Type B pancreatic cell (in vitro differentiated cells): Measurements from ENCODE around the gene THSD4. TPM values are rescaled to one million over a fixed set of nuclear protein-coding genes. Genes with fewer than 3 reads are reported as not detected.

Source experiments
- DNase-seq: peaks from one replicate; pipeline ENCODE4 v3.0.0; 2021; ENCODE audit warnings: mixed read lengths; ENCODE audit not compliant: unreplicated experiment; ENCODE audit errors: extremely low spot score
- H3K27ac Mint-ChIP-seq: 2 replicates; pipeline ENCODE4 v1.8.0; 2021; ENCODE audit warnings: mild to moderate bottlenecking, mixed read lengths
- H3K27me3 Mint-ChIP-seq: 2 replicates; pipeline ENCODE4 v1.8.0; 2021; ENCODE audit warnings: mixed read lengths
- H3K36me3 Mint-ChIP-seq: 2 replicates; pipeline ENCODE4 v1.8.0; 2021; ENCODE audit warnings: mixed read lengths
- H3K4me1 Mint-ChIP-seq: one replicate; pipeline ENCODE4 v1.8.0; 2021; ENCODE audit warnings: mixed read lengths; ENCODE audit not compliant: unreplicated experiment
- H3K4me3 Mint-ChIP-seq: 2 replicates; pipeline ENCODE4 v1.8.0; 2021; ENCODE audit warnings: mild to moderate bottlenecking, mixed read lengths
- H3K9me3 Mint-ChIP-seq: 2 replicates; pipeline ENCODE4 v1.8.0; 2021; ENCODE audit warnings: mixed read lengths
- total RNA-seq: library from RNA; stranded (reverse); gene quantifications from 2 replicates; pipeline ENCODE4 v1.2.1, GENCODE V29; 2021; ENCODE audit warnings: low replicate concordance
- TF ChIP-seq, protein P1 (sequence below): fragments of 200-600 bp; sonication (generic); conservative IDR thresholded peaks from 2 replicates; pipeline ENCODE4 v1.5.0; 2021; ENCODE audit warnings: antibody characterized with exemption, mild to moderate bottlenecking

THSD4 gene
- total RNA-seq, 1 donor from 2014 or later: 43.3 TPM

DNA sequence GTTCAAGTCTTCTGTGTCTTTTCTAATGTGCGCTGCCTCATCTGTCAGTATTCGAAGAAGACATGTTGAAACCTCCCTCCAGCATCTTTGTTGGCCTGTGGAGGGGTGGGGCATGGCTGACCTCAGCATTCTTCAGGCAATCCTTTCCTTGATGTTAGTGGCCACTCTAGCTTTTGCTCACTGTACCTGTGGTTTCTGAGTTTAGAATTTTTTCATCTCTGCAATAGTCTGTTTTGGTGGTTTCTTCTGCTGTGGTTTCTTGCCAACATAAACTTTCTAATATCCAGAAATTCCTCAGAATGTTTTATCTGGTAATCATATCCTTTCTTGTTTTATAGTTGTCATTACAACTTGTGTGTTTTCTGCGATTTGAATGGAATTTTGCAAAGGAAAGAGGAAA lies 443.8 kb downstream of the THSD4 start:
- H3K27ac Mint-ChIP-seq: no peak overlapping the region
- no peaks in the 10 kb centered on the region for H3K36me3 Mint-ChIP-seq
- DNase-seq: no peak
- H3K4me3 Mint-ChIP-seq: no peak overlapping the region
- no peaks in the 10 kb centered on the region for H3K9me3 Mint-ChIP-seq
- H3K4me1 Mint-ChIP-seq: peaks cover 4% of the 10 kb centered on the region
- H3K27me3 Mint-ChIP-seq: no peaks in the 10 kb centered on the region
- TF ChIP-seq, protein P1, sequence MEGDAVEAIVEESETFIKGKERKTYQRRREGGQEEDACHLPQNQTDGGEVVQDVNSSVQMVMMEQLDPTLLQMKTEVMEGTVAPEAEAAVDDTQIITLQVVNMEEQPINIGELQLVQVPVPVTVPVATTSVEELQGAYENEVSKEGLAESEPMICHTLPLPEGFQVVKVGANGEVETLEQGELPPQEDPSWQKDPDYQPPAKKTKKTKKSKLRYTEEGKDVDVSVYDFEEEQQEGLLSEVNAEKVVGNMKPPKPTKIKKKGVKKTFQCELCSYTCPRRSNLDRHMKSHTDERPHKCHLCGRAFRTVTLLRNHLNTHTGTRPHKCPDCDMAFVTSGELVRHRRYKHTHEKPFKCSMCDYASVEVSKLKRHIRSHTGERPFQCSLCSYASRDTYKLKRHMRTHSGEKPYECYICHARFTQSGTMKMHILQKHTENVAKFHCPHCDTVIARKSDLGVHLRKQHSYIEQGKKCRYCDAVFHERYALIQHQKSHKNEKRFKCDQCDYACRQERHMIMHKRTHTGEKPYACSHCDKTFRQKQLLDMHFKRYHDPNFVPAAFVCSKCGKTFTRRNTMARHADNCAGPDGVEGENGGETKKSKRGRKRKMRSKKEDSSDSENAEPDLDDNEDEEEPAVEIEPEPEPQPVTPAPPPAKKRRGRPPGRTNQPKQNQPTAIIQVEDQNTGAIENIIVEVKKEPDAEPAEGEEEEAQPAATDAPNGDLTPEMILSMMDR: no peak

DNA sequence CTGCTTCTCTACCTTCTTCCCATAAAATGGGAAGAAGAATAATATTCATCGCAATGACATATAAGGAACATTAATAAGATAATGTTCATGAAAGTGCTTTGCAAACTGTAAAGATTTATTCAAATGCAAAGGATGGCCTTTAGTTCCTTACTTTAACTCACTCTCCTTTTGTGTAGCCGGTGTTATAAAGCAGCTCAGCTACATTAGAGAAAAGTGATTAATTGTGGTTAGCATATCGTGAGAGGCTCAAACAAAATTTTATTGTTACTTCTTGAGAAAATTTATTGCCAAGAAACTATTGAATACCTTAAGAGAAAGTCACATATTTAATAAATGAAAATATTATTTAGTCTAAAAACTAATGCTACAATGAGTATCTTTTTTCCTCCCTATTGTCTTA lies 444.3 kb downstream of the THSD4 start:
- Mint-ChIP-seq H3K9me3 (no peaks in the 10 kb centered on the region), H3K36me3 (no peaks in the 10 kb centered on the region), H3K4me3 (no peak overlapping the region), H3K4me1 (peaks cover 4% of the 10 kb centered on the region), H3K27me3 (no peaks in the 10 kb centered on the region), H3K27ac (no peak overlapping the region)
- TF ChIP-seq, protein P1: no peak
- no peak for DNase-seq

DNA sequence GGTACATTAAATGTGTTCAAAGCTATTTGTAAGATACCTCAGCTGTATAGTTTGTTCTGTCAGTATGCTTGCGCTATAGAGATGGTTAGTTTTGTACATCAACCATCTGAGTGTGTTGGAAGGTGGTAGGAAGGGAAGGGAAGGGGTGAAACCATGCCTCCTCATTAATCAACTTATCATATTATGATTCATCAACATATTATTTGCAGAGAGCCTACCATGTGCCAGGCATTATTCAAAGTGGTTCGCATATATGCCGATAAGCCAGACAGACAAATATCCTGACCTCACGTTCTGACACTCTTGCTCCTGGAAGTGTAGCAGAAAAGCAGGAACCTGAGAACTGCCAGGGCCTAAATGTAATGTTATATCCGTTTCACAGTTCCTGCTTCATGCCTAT lies 447.0 kb downstream of the THSD4 start:
- H3K4me3 Mint-ChIP-seq: no peak overlapping the region
- no peaks in the 10 kb centered on the region for H3K36me3 Mint-ChIP-seq
- peaks cover 12% of the 10 kb centered on the region for H3K4me1 Mint-ChIP-seq
- no peaks in the 10 kb centered on the region for H3K9me3 Mint-ChIP-seq
- H3K27me3 Mint-ChIP-seq: no peaks in the 10 kb centered on the region
- TF ChIP-seq, protein P1: no peak
- no peak overlapping the region for H3K27ac Mint-ChIP-seq
- no peak for DNase-seq

DNA sequence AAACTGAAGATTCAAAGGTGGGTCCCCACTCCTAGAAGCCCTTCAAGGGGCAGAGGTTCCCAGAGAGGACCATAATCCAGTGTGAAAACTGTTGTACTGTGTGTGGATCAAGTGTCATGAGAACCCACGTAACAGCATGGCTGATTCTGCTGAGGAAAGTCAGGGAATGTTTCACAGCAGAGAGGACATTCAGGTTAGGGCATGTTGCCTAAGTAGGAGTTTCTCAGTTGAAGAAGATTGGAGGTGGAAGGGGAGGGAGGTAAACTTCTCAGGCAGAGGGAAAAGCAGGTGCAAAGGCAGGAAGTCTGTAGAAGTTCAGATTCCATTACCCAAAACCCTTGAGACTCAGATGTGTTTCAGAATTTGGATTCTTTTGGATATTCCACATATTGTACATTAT lies 448.9 kb downstream of the THSD4 start:
- H3K4me1 Mint-ChIP-seq: peaks cover 12% of the 10 kb centered on the region
- H3K9me3 Mint-ChIP-seq: no peaks in the 10 kb centered on the region
- H3K27ac Mint-ChIP-seq: no peak overlapping the region
- no peak overlapping the region for H3K4me3 Mint-ChIP-seq
- no peaks in the 10 kb centered on the region for H3K27me3 Mint-ChIP-seq
- no peaks in the 10 kb centered on the region for H3K36me3 Mint-ChIP-seq
- DNase-seq: no peak
- TF ChIP-seq, protein P1: no peak

DNA sequence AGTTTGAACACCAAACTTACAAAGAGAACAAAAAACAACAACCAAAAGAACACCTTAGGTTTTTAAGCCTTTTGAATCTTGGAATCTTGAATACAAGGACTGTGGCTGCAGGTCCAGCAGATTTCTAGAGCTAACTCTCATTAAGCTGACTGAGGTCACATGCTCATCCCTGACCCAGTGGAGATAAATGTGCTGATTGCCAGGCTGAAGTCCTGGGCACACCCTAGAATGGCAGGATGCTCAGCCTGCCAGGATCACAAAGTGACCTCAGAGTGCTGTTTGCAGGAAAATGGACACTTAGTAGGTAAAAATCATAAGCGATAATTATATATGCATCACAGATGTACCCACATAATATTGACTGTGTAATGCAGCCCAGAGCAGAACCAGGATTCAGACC lies 449.7 kb downstream of the THSD4 start:
- no peaks in the 10 kb centered on the region for H3K27me3 Mint-ChIP-seq
- H3K4me3 Mint-ChIP-seq: no peak overlapping the region
- no peak overlapping the region for H3K27ac Mint-ChIP-seq
- H3K4me1 Mint-ChIP-seq: peaks cover 12% of the 10 kb centered on the region
- TF ChIP-seq, protein P1: no peak
- no peaks in the 10 kb centered on the region for H3K36me3 Mint-ChIP-seq
- no peak for DNase-seq
- no peaks in the 10 kb centered on the region for H3K9me3 Mint-ChIP-seq

DNA sequence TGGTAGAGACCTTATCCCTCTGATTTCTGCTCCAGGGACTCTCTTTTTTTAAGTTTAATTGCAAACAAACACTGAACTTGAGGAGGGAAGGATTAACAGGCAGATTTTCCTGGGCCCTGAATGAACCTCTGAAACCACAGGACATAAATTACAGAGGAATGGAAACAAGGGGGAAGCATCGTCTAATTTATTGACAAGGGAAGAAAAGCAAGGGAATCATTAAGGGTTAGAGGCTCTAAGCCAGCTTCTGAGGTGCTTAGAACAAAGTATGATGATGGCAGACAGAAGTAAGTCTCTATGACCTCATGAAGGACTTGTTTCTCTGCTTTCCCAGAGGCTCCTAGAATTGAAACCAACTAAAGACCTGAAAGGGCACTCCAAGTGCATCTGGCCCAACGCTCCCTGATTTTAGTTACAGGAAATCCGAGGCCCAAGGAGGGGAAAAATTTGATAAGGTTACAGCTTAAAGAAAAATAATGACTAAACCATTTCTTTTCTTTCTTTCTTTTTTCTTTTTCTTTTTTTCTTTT lies 450.4 kb downstream of the THSD4 start:
- Mint-ChIP-seq H3K4me1 (peaks cover 12% of the 10 kb centered on the region), H3K27me3 (no peaks in the 10 kb centered on the region), H3K27ac (peak overlapping the region; percentile 3), H3K9me3 (no peaks in the 10 kb centered on the region), H3K4me3 (no peak overlapping the region), H3K36me3 (no peaks in the 10 kb centered on the region)
- TF ChIP-seq, protein P1: no peak
- DNase-seq: no peak
